Measurements from ENCODE around the gene SLC35G6. TPM values are rescaled to one million over a fixed set of nuclear protein-coding genes. Genes with fewer than 3 reads are reported as not detected.
A peak's percentile ranks its signal among the peaks of the same experiment; 100 is the strongest.
"Not testable (repeated sequence)": the region's sequence is repeated elsewhere in the genome, so short reads cannot be mapped to it uniquely, and the experiment has no call there.

SLC35G6 gene
- total RNA-seq (not detected), polyA plus RNA-seq (not detected)
- long read RNA-seq, donor 1 = 0 reads
- long read RNA-seq, donor 2 = 0 reads
- long read RNA-seq, donor 3 = 0 reads

- intact Hi-C loops (cut with DNase I) = loop anchor here in 1 of 4 donors (10.0 kb wide), 1 partner anchor 204 kb away; the partner anchor contains the start of genes TP53 and WRAP53
- peak within 1 kb of the TSS in 1 of 2 donors; percentile 99 for H3K27ac ChIP-seq
- peak within 1 kb of the TSS; percentile 84 for H3K4me3 ChIP-seq
- not testable (repeated sequence) for DNase-seq, H3K9me3 ChIP-seq, H3K36me3 ChIP-seq, H3K27me3 ChIP-seq
- H3K4me1 ChIP-seq (ENCODE audit: insufficient read depth) = peaks cover 14% of the 10 kb centered on the region
- WGBS, 3 donors = 90 to 93% (median 93%) methylated on average over 4 of the region's 4 CpGs
These were observed at the start of gene SLC35G6 for GRCh38 chr17:7481275-7481674. Gene SLC35G6 (plus strand): TSS chr17:7481446. CDS start chr17:7481517, 71 bp downstream.

- intact Hi-C loops (cut with DNase I) = loop anchor here in 2 of 4 donors (10.0 kb wide), 1 partner anchor 77 kb away; the partner anchor contains the start of genes KCTD11 (in 2 of the 2) and TMEM95 (in 2 of the 2)
- TF ChIP-seq CTCF (IDR thresholded peaks at IDR 0.05) = no peak
- TF ChIP-seq EP300 (IDR thresholded peaks at IDR 0.05) = no peak
- no peak for TF ChIP-seq POLR2A (IDR thresholded peaks at IDR 0.05)
- 84 to 92% (median 88%) methylated on average over 11 of the region's 11 CpGs for WGBS, 3 donors
- DNase-seq = no peak
- Histone ChIP-seq H3K36me3 (no peaks in the 10 kb centered on the region), H3K27ac (no peak overlapping the region), H3K9me3 (no peaks in the 10 kb centered on the region), H3K4me1 (ENCODE audit: insufficient read depth) (no peaks in the 10 kb centered on the region), H3K27me3 (no peaks in the 10 kb centered on the region), H3K4me3 (no peak overlapping the region)
These were observed 49.0 kb upstream of the SLC35G6 start for GRCh38 chr17:7432296-7432695.

- no peak for DNase-seq
- TF ChIP-seq CTCF (IDR thresholded peaks at IDR 0.05) (no peak), POLR2A (IDR thresholded peaks at IDR 0.05) (no peak), EP300 (IDR thresholded peaks at IDR 0.05) (no peak)
- intact Hi-C loops (cut with DNase I) = loop anchor here in 3 of 4 donors (2.0 to 10.0 kb wide), 2 partner anchors 81 kb away; partner anchors contain the start of genes TMEM95 (in 3 of the 3) and KCTD11 (in 2 of the 3)
- Histone ChIP-seq H3K27me3 (no peaks in the 10 kb centered on the region), H3K9me3 (no peaks in the 10 kb centered on the region), H3K4me3 (peak overlapping the region; percentile 27), H3K36me3 (no peaks in the 10 kb centered on the region), H3K27ac (no peak overlapping the region), H3K4me1 (ENCODE audit: insufficient read depth) (peaks cover 4% of the 10 kb centered on the region)
- WGBS, 3 donors = 5 to 9% (median 6%) methylated on average over 42 to 49 of the region's 49 CpGs
These were observed 45.3 kb upstream of the SLC35G6 start for GRCh38 chr17:7435676-7436555.

GRCh38 chr17:7436556-7437368, 44.5 kb upstream of the SLC35G6 start:
- 1 to 6% (median 3%) methylated on average over 65 to 92 of the region's 92 CpGs for WGBS, 3 donors
- H3K36me3 ChIP-seq = no peaks in the 10 kb centered on the region
- intact Hi-C loops (cut with DNase I) = loop anchor here in 2 of 4 donors (10.0 kb wide), 1 partner anchor 82 kb away; the partner anchor contains the start of genes KCTD11 (in 2 of the 2) and TMEM95 (in 2 of the 2)
- no peaks in the 10 kb centered on the region for H3K27me3 ChIP-seq
- peaks cover 4% of the 10 kb centered on the region for H3K4me1 ChIP-seq (ENCODE audit: insufficient read depth)
- no peaks in the 10 kb centered on the region for H3K9me3 ChIP-seq
- no peak overlapping the region for H3K27ac ChIP-seq
- TF ChIP-seq CTCF (IDR thresholded peaks at IDR 0.05) (peak; percentile 68 to 95 (median 88)), EP300 (IDR thresholded peaks at IDR 0.05) (no peak), POLR2A (IDR thresholded peaks at IDR 0.05) (no peak)
- peak; percentile 65 to 85 (median 75) for DNase-seq
- H3K4me3 ChIP-seq = peak overlapping the region; percentile 15

All from ovary (tissue), 10 donors.